HG03159 (cell line): ENCODE data around the gene TMEM138.

Experiments used
- ATAC-seq: cut with Tn5 transposase; IDR thresholded peaks from one replicate; pipeline ENCODE4 v1.9.1; 2021; ENCODE audit warnings: mild to moderate bottlenecking, moderate library complexity; ENCODE audit not compliant: unreplicated experiment

TMEM138 gene

DNA sequence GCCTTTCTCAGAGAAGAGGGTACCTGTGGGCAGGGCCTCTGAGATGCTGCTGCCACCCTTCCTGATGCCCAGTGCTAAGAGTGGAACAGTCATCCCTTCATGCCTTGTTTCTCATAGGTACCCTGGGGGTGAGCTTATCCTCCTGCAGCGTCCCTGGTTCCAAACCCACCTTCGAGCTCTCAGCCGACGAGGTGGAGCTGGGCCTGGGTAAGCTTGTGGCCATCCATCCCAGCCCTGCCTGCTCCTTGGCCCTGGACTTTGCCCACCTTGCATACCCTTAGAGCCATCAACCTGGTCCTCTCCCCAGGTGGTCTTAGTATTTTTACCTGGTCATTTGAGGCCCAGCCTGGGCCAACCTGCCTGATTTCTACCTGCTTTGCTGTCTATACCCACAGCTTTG lies 20.5 kb upstream of the TMEM138 start:
- no peak for ATAC-seq

DNA sequence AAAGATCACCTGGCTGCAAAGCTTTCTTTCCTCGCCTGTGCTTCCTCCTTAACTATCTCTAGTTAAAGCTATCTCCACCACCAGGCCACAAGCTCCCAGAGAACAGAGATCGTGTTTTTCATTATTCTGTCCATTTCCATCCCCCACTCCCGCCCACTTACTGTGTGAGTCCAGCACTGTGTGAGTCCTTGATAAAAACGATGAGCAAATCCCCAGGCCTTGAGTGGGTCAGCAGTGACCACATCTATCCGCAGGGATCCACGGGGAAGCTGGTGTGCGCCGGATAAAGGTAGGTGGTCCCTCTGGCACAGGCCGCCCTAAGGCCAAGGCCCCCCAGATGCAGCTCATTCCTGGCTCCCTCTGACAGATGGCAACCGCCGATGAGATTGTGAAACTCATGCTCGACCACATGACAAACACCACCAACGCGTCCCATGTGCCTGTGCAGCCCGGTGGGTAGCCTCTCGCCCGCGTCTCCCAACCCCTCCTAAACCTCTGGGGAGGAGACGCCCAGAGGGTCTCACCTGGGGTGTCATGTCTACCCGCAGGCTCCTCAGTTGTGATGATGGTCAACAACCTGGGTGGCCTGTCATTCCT lies 19.9 kb upstream of the TMEM138 start:
- ATAC-seq = no peak

DNA sequence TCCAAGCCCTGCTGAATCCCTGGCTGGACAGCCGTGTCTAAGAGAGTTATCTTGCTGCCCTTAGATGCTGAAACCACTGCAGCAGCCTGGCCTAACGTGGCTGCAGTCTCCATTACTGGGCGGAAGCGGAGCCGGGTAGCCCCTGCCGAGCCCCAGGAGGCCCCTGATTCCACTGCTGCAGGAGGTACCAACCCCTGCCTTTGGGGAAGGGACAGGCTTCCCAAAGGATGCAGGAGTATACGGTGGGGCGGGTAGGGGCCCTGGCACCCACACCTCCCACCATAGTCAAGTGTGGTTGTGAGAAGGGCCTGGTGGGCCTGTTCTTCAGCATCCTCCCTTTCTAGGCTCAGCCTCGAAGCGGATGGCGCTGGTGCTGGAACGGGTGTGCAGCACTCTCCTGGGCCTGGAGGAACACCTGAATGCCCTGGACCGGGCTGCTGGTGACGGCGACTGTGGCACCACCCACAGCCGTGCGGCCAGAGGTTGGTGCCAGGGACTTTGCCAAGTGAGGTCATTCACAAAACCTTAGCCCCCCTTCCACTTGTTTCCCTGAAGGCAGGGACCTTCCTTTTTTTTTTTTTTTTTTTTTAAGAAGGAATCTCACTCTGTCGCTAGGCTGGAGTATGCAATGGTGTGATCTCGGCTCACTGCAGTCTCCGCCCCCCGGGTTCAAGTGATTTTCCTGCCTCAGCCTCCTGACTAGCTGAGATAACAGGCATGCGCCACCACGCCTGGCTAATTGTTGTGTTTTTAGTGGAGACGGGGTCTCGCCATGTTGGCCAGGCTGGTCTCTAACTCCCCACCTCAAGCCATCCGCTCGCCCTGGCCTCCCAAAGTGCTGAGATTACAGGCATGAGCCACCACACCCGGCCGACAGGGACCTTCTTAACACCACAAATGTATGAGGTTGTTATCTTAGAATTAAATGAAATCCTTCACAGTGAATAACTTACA lies 18.1 kb upstream of the TMEM138 start:
- no peak for ATAC-seq

DNA sequence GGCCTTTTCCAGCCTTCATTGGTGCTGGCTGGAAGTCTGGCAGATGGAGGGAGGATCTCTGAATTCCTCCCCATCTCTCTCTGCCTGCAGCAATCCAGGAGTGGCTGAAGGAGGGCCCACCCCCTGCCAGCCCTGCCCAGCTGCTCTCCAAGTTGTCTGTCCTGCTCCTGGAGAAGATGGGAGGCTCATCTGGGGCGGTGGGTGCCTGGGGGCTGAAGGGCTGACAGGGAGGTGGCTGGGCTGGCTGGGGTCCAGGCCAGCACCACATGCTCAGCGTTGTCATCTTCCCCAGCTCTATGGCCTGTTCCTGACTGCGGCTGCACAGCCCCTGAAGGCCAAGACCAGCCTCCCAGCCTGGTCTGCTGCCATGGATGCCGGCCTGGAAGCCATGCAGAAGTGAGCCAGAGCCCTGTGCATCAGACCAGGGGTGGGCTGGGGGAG lies 17.0 kb upstream of the TMEM138 start:
- ATAC-seq = no peak

DNA sequence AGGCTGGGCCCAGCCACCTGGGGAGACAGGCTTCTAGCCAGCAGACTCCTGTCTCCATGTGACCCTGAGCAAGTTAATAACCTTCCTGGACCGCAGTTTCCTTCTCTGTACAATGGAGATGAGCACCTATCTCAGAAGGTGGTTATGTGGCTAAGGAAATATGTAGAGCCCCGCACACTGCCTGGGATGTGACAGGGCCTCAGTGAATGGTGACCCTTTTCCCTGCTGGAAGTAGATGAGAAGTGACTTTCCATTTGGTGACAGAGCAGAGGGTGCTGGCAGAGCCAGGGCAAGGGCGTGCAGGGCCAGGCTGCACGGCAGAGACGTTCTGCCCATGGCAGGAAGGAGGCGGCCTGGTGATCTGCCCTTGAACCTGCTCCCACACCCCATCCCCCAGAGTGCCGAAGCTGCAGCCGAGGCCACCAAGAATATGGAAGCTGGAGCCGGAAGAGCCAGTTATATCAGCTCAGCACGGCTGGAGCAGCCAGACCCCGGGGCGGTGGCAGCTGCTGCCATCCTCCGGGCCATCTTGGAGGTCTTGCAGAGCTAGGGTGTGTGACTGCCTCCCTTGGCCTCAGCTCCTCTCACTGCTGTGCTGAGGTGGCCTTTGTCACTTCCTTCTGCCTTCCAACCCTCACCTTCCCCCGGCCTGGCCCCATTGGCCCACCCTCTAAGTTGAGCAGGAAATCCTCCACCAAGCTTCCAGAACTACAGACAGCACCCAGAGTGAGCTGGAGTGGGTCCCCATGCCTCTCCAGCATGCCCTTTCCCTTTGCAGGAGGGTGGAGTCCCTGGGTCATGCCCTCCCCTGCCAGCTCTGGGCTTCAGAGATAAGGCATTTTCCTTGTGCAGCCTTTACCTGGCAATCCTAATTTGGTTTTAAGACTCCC lies 16.0 kb upstream of the TMEM138 start:
- no peak for ATAC-seq

DNA sequence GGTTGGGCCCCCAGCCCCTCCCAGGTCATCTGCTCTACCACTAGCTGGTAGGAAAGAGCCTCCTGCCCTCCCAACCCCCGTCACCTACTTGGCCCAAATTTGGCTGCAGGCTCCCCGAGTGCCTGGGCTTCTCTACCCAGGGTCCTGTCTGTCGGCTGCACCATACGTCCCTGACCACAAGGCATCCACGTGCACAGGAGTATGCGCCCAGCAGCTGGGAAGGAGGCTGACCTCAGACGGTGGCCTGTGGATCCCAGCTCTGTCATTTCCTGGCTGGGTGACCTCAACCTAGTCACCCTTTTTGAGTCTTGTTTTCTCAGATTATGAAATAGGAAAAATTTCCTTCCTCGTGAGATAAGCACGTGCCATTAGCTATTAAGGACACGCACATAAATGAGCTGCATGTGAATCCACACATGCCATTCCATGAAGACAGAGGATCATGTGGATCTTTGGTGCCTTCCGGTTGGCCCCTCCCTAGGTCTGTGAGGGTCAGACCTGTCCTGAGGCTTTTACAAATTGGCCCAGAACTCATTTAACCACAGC lies 14.2 kb upstream of the TMEM138 start:
- ATAC-seq = no peak

DNA sequence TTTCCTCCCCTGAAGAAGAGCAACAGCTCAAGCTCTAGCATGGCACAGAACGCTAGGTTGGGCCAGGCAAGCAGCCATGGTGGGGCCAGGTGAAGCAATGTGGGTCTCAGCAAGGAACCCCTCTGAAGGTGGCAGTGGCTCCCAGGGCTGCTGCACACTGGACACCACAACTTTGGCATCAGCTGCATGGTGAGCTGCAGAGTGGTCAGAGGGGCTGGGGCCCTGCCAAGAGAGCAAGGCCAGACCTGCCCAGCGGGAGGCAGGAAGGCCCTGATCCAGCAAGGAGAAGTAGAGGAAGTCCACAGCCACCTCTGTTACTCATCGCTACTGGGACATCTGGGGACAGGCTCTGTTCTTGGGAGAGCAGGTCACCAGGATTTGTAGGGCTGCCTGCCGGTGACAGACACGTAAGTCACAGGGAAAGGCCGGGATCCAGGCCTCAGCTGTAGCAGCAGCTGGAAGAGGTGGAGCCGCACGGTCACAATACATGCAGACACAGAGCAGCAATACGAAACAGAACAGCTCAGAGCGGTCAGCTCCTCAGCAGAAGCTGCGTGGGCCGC lies 12.9 kb upstream of the TMEM138 start:
- ATAC-seq = no peak

DNA sequence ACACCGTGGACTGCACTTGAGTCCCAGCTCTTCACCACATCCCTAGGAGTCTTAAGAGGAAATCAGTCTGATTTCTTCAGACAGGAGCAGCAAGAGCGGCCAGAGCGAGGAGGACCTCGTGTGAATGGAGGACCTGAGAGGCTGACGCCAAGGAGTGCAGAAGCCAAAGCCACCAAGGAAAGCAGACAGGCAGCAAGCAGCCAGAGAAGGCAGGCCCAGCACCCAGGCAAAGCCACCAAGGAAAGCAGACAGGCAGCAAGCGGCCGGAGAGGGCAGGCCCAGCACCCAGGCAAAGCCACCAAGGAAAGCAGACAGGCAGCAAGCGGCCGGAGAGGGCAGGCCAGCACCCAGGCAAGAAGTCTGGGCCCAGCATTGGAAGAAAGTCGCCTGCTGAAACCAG lies 12.3 kb upstream of the TMEM138 start:
- no peak for ATAC-seq

DNA sequence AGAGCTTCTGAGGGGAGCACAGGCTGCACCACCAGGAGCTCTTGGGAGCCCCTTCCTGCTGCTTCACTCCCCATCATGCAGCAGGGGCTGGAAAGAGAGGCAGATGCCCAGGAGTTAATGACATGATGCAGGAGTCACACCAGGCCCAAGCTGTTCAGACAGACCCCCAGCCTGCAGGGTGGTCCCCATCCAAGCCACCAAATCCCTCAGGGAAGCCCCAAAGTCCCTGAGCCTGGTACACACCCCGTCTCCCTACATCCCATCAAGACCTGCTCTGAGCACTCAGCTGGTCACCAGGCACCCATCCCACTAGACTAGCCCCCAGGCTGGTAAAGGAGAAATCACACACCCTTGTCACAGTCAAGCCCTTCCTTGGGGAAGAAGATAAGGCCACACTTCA lies 11.8 kb upstream of the TMEM138 start:
- no peak for ATAC-seq

DNA sequence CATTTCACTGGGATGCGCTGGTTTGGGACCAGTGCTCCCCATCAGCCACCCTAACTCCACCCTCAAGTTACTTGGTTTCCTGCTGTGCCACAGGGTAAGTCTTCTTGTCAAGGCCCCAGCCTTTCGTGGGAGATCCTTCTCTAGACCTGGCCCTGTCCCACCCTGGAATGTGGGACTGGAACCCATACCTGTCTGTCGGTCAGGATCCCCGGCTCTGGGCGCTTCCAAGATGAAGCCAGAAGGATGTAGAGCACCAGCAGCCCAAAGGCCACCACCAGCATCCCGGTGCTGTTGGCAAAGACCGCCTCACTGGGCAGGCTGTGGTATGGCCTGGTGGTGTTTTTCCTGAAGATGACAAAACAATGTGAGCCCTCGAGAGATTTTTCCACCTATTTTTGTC lies 11.4 kb upstream of the TMEM138 start:
- ATAC-seq = no peak

DNA sequence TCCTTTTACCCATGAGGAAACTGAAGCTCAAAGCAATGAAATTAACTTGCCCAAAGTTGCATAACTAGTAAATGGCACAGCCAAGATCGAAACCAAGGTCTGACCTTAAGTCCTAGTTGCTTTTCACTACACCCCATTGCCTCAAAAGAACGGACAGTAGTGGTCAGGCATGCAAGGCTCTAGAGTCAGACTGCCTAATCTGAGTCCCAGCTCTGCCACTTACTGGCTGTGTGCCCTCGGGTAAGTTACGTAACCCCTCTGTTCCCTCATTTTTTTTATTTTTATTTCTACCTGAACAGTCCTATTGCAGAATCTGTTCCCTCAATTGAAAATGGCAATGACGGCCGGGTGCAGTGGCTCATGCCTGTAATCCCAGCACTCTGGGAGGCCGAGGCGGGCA lies 10.1 kb upstream of the TMEM138 start:
- no peak for ATAC-seq

DNA sequence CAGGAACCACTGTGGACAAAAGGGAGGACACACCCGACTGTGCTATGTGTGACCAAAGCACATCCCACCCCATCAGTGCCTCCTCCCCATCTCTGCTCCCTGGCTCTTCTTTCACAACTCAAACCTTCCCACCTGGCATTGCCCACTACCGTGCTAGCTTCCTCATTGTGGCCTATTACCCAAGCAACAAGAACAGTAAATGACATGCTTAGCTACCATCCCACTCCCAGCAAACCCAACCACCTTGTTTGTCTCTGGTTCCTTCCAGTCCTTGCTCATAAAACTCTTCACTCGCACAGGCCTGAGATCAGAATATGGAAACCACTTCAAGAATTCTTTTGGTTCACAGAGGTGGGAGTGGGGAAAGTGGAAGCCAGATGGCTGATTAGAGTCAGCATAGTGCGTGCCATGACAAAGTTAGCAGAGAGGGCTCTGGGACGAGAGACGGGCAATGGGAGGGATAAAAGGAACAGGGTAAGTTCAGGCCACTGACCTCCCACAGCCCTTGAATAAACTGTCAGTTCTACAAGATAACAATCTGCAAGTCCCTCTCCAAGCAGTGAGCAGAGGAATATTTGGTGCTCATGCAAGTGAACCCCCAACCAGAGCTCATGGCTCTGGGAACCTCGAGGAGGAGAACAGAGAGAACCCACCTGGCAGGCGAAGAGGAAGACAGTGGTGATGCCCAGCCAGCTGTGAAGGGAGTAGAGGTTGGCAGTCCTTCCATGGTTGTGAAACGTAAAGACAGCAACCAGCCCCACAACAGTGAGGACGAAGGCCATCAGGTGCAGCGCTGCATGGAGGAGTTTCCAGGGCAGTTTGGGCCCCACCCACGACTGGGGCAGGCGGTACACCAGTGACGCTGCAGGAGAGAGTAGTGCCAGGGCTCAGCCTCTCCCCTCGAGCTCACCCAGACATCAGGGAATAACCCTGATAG lies 8.8 kb upstream of the TMEM138 start:
- no peak for ATAC-seq

DNA sequence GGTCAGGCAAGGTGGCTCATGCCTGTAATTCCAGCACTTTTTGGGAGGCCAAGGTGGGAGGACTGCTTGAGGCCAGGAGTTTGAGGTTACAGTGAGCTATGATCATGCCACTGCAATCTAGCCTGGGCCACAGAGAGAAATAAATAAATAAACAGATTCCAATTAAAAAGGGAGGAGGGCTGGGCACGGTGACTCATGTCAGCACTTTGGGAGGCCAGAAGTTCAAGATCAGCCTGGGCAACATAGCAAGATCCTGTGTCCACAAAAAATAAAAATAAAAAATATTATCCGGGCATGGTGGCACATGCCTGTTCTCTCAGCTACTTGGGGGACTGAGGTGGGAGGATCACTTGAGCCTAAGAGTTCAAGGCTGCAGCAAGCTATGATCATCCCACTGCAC lies 8.0 kb upstream of the TMEM138 start:
- ATAC-seq = no peak

DNA sequence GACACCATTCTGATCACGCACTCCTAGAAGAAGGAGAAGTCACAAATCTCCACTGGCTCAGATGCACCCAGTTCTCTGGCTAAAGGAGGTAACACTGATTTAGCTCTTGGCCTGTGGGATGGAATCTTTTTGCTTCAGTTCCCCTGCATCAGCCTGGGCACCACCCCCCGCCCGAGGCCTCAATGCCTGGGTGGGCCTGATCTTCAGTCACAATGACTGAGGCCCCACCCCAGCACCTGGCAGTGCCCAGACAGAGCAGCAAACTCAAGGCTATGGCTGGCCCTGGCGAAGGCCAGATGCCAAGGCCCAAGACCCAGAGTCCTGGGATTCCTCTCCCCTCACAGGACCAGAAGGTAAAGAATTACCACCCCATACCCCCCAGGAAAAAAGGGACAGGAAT lies 5.5 kb upstream of the TMEM138 start:
- no peak for ATAC-seq

DNA sequence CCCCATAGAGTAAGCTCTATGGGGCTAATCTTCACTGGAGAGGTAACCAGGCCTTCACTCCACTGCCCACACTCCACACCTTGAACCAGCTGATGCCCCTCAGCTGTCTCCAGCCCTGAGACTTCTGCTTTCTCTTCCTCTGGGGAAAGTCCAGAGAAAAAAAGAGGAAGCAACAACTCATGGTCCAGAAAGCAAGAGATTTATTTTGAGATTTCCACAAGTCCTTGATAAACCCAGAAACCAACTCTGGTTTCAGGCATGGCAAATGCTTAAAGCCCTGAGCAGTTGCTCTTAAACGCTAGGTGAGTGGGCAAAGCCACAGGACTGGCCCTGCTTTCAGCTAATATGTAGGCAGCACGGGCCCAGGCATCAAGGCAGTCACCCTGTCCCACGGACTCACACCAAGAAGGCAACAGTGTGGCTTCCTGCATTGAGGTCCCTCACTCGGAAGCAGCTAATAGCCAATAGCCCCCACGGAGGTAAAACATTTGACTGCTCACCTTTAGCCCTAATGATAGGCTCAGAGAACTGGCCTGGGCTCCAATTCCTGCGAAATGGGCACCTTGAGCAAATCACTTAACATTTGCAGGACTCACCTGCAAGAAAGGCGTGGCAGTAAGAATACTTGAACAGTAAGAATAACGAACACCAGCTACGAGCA lies 4.8 kb upstream of the TMEM138 start:
- ATAC-seq = peak; percentile 46

DNA sequence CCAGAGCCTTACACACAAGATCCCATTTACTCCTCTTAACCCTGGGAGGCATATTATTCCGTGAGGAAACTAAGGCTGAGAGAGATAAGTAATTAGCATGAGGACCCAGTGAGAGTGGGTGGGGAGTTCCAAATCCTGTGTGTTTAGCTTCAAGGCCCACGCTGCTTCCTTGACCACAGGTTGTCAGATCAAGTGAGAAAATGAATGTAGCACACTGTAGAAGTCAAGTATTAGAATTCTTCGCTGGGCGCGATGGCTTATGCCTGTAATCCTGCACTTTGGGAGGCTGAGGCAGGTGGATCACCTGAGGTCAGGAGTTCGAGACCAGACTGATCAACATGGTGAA lies 4.3 kb upstream of the TMEM138 start:
- ATAC-seq = no peak

DNA sequence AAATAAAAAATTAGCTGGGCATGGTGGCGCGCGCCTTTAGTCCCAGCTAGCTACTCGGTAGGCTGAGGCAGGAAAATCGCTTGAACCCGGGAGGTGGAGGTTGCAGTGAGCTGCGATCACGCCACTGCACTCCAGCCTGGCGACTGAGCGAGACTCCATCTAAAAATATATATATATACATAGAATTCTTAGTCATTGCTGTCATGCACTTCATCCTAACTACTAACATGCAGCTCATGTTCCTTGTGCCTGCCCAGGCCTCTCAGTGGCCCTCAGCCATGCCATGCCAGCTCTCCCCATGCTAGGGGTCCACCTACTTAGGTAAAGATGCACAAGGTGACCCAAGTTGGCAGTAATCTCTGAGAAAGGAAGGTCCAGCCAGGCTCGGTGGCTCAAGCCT lies 3.6 kb upstream of the TMEM138 start:
- no peak for ATAC-seq

DNA sequence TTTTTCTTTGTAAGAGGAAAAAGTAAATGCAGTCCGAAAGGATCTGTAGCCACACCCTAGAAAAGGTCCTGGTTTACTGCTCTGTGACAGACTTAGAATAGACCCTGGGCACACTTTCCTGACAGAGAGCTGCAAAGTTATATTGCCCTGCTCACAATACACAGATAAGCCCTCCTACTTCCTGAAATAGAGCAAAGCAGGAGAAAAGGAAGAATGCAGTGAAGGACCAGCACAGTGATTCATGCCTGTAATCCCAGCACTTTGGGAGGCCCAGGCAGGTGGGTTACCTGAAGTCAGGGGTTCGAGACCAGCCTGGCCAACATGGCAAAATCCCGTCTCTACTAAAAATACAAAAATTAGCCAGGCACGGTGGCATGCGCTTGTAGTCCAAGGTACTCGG lies 2.7 kb upstream of the TMEM138 start:
- ATAC-seq = no peak

DNA sequence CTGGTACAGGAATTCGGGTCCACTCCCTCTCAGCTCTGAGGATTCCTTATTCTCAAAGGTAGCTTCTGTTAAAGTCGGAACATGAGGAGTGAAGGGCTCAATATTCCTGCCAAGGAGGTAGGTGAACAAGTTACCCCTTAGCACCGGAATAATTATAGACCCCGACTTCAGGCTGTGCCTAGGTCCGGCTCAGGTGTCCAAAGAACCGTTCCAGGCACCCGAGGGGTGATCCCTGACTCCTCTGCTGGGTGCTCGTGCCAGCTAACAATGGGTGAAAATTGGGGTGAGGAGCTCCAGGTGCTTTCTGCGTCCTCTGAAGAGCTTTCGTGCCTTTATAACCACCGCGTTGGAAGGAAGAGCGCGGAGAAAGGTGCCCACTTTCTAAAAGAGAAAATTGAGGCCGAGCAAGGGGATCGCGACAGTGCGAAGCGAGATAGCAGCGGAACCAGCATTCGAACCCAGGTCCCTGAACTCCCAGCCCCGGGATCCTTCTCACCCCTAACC lies 885 bp upstream of the TMEM138 start:
- no peak for ATAC-seq
